ENCODE data around the gene CLEC2L.

The CLEC2L gene

GRCh38 chr7:139591550-139592195, 68.2 kb downstream of the CLEC2L start:
- Histone ChIP-seq H3K9ac (ENCODE audit: low read length) (no peak overlapping the region), H3K9me2 (ENCODE audit: low read depth, low read length) (no peaks in the 10 kb centered on the region), H2AFZ (ENCODE audit: low read length) (no peak overlapping the region), H4K20me1 (ENCODE audit: insufficient read depth, low read length) (no peaks in the 10 kb centered on the region), H3F3A (ENCODE audit: insufficient read depth, low read length) (no peaks in the 10 kb centered on the region), H3K27me3 (ENCODE audit: insufficient read depth, low read length) (no peaks in the 10 kb centered on the region), H3K4me2 (ENCODE audit: low read length) (no peak overlapping the region), H3K79me2 (ENCODE audit: insufficient read depth, low read length) (no peaks in the 10 kb centered on the region), H3K27ac (ENCODE audit: low read depth, low read length, poor library complexity, severe bottlenecking) (no peak overlapping the region), H3K9me3 (ENCODE audit: low read length) (no peaks in the 10 kb centered on the region), H3K4me3 (ENCODE audit: low read depth, low read length, poor library complexity, severe bottlenecking) (no peak overlapping the region), H3K36me3 (ENCODE audit: insufficient read depth, low read length) (no peaks in the 10 kb centered on the region), H3K4me1 (ENCODE audit: insufficient read depth, low read length, severe bottlenecking) (no peaks in the 10 kb centered on the region)
- no peak for TF ChIP-seq CTCF (IDR thresholded peaks at IDR 0.05; ENCODE audit: low read length)
- no peak for TF ChIP-seq EZH2 (IDR thresholded peaks at IDR 0.05; ENCODE audit: borderline replicate concordance, low read length)

- no peak for TF ChIP-seq CTCF (IDR thresholded peaks at IDR 0.05; ENCODE audit: low read length)
- TF ChIP-seq EZH2 (IDR thresholded peaks at IDR 0.05; ENCODE audit: borderline replicate concordance, low read length), result no peak
- H3K9ac ChIP-seq (ENCODE audit: low read length), result no peak overlapping the region
- H4K20me1 ChIP-seq (ENCODE audit: insufficient read depth, low read length), result no peaks in the 10 kb centered on the region
- no peak overlapping the region for H2AFZ ChIP-seq (ENCODE audit: low read length)
- no peaks in the 10 kb centered on the region for H3K27me3 ChIP-seq (ENCODE audit: insufficient read depth, low read length)
- H3K4me3 ChIP-seq (ENCODE audit: low read depth, low read length, poor library complexity, severe bottlenecking), result no peak overlapping the region
- H3K36me3 ChIP-seq (ENCODE audit: insufficient read depth, low read length), result no peaks in the 10 kb centered on the region
- no peak overlapping the region for H3K4me2 ChIP-seq (ENCODE audit: low read length)
- no peaks in the 10 kb centered on the region for H3F3A ChIP-seq (ENCODE audit: insufficient read depth, low read length)
- no peaks in the 10 kb centered on the region for H3K9me2 ChIP-seq (ENCODE audit: low read depth, low read length)
- H3K79me2 ChIP-seq (ENCODE audit: insufficient read depth, low read length), result no peaks in the 10 kb centered on the region
- H3K4me1 ChIP-seq (ENCODE audit: insufficient read depth, low read length, severe bottlenecking), result no peaks in the 10 kb centered on the region
- H3K9me3 ChIP-seq (ENCODE audit: low read length), result no peaks in the 10 kb centered on the region
- H3K27ac ChIP-seq (ENCODE audit: low read depth, low read length, poor library complexity, severe bottlenecking), result no peak overlapping the region
Measured at GRCh38 chr7:139592801-139593461, 69.4 kb downstream of the CLEC2L start.

GRCh38 chr7:139594090-139594489, 70.6 kb downstream of the CLEC2L start:
- no peaks in the 10 kb centered on the region for H3K79me2 ChIP-seq (ENCODE audit: insufficient read depth, low read length)
- H3K4me3 ChIP-seq (ENCODE audit: low read depth, low read length, poor library complexity, severe bottlenecking), result no peak overlapping the region
- H3K9me2 ChIP-seq (ENCODE audit: low read depth, low read length), result no peaks in the 10 kb centered on the region
- no peaks in the 10 kb centered on the region for H3K9me3 ChIP-seq (ENCODE audit: low read length)
- no peak overlapping the region for H3K4me2 ChIP-seq (ENCODE audit: low read length)
- H3F3A ChIP-seq (ENCODE audit: insufficient read depth, low read length), result no peaks in the 10 kb centered on the region
- no peak overlapping the region for H3K9ac ChIP-seq (ENCODE audit: low read length)
- TF ChIP-seq EZH2 (IDR thresholded peaks at IDR 0.05; ENCODE audit: borderline replicate concordance, low read length), result no peak
- no peak for TF ChIP-seq CTCF (IDR thresholded peaks at IDR 0.05; ENCODE audit: low read length)
- H2AFZ ChIP-seq (ENCODE audit: low read length), result no peak overlapping the region
- H4K20me1 ChIP-seq (ENCODE audit: insufficient read depth, low read length), result no peaks in the 10 kb centered on the region
- H3K4me1 ChIP-seq (ENCODE audit: insufficient read depth, low read length, severe bottlenecking), result no peaks in the 10 kb centered on the region
- H3K36me3 ChIP-seq (ENCODE audit: insufficient read depth, low read length), result no peaks in the 10 kb centered on the region
- H3K27ac ChIP-seq (ENCODE audit: low read depth, low read length, poor library complexity, severe bottlenecking), result no peak overlapping the region
- H3K27me3 ChIP-seq (ENCODE audit: insufficient read depth, low read length), result no peaks in the 10 kb centered on the region
